ENCODE data around the gene KIF16B. TPM values are rescaled to one million over a fixed set of nuclear protein-coding genes. Genes with fewer than 3 reads are reported as not detected.
"Not testable (repeated sequence)": the region's sequence is repeated elsewhere in the genome, so short reads cannot be mapped to it uniquely, and the experiment has no call there.

The KIF16B gene
- total RNA-seq, 1 donor from 2014 or later = 9.6 TPM

DNA sequence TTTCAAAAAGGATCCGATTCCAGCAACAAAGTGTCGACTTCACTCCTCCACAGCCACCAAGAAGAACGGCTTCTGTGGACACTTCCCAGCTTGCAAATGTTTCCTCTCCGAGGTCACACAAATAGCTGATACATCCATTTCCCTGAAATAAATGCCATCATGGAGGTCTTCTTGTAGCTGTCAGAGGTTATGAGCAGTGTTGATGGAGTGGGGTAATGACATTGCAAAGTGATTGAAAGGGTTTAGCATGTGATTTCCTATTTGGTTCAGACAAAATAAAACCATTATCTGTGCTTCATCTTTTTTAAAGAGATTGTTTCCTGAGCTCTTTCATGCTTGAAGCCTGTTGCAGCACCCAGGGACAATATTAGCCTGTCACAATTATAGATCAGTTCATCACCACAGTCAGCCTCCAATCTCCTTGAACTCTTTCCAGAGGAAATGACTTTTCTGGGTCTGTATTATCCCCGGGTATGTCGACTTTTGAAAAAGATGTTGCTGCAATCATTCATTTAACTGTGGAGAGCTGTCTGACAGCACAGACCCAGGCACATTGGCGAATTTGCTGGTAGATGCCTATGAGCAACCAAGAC lies 16.9 kb upstream of the KIF16B start:
- intact Hi-C loops (cut with micrococcal nuclease) = no loop called here

DNA sequence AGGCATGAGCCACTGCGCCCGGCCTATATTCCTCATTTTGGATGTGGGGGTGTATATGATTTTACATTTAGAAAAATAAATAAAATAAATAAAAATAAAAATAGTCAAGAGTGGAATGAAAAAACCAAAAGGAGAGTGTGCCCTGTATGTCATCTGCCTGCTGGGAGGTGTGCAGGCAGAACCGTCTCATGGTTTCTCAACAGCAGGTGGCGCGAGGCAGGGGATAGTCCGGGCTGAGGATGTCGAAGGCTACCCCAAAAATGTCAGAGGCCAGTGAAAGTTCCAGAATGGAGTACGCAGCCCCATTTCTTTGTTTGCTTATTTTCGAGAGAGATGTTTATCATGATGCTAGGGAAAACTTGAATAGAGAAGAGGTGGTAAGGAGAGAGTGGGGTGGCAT lies 16.4 kb upstream of the KIF16B start:
- intact Hi-C loops (cut with micrococcal nuclease) = no loop called here

DNA sequence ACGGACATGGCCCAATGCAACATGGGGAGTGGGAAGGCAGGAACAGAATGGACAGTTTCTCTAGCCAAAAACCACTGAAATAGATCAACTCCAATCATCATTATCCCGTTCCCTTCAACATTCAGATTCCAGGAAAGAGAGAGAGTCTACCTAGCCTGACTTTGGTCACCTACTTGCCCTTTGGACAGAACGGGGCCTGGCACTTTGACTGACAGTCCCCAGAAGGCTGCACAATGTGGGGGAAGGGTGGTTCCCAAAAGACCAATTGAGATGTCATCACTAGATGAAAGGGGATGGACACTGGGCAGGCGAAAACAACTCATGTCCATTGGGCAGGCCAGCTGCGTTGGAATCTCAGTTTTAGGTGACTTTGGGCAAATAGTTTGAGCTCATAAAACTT lies 15.0 kb upstream of the KIF16B start:
- intact Hi-C loops (cut with micrococcal nuclease) = no loop called here

DNA sequence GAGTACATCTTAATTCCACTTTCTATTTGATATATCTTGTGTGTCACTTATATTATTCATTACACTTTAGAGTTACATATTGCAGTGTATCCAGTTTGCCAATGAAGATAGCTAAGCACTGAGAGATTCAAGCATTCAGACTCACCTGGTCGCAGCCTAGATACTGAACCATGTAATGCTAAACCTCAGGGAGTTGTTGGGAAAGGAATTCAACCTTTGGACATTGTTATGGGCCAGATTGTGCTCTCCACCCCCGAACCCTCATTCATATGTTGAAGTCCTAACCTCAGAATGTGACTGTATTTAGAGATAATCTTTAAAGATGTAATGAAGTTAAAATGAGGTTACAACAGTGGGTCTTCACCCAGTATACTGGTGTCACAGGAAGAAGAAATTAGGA lies 13.8 kb upstream of the KIF16B start:
- intact Hi-C loops (cut with micrococcal nuclease) = no loop called here

DNA sequence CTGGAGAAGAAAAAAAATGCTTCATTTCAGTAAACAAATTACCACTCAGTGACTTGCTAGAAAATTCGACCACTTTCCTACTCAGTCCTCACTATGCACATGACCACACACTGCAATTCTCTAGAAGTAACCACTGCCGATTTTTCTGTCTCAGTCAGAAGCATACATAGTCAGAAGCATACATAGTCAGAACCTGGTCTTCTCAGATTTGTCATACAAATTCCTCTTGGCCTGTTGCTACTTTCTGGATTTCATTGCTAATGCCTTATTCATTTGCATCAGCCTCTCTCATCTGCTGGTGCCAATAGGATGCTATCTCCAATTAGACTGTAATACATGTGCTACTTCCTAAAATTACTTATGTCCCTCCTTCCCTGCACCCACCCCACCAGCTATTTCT lies 10.2 kb upstream of the KIF16B start:
- intact Hi-C loops (cut with micrococcal nuclease) = no loop called here

DNA sequence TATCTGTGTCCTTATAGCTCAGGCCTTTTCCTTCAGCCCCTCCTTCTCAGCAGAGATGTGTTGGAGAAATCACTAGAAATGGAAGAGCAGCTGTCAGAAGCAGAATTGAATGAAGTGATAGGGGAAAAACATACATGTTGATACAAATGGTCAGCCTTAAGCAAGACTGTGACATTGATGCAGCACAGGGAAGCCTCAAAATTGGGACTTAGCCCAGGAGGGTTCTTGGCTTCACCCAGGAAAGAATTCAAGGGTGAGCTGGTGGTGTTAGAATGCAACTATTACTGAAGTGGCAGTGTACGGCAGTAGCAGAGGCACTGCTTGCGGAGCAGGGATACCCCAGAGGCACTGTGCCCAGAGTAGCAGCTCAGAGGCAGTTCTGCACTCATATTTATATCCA lies 8.0 kb upstream of the KIF16B start:
- intact Hi-C loops (cut with micrococcal nuclease) = no loop called here

DNA sequence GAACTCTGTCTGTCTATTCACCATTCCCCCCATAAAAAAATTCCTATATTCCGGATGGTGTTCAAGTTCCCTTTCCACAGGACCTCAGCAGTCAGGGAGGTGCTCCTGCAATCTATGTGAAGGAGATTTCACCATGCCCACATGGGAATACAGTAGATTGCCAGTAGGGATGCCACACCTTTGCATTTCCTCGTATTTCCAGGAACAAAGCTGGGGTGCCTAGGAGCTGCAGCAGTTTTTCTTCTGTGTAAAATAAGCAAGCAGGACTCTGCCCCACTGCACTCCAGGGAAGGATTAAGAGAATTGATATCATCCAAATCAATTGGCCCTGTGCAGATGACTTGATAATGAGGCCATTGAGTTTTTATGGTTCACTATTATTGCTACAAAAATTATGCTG lies 7.4 kb upstream of the KIF16B start:
- intact Hi-C loops (cut with micrococcal nuclease) = no loop called here

DNA sequence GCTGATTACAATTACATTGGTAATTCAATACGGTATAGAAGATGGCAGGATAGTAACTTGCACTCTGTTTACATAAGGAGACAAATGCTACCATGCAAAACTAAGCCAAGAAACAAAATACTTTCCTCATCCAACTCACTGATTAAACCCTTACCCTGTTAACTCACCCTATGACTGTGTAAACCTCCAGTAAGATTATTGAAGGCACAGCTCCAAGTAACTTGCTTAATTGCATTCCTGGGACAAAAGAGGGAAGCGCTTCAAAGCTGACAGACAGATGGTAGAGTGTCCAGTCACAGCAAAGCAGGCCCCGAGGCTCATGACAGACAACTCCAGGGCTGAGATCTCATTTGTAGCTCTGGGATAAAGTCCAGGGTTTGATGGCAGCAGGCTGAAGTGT lies 6.9 kb upstream of the KIF16B start:
- intact Hi-C loops (cut with micrococcal nuclease) = no loop called here

DNA sequence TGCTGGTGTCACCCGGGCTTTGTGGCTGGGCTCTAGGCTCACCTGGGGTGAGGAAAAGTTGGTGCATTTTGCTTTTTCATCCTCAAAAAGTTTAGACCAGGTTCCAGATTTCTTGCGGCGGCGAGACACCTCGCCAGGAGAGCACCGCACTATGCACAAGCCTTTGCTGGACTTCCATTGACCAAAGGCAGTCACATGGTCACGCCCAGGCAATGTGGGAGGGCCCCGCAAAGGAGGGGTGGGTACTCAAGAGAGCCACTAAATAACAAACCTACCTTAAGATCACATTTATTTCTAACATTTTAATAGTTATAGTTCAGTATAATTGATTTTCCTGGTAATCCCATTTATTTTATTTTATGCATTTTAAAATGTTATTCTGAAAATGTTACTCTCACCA lies 3.0 kb upstream of the KIF16B start:
- intact Hi-C loops (cut with micrococcal nuclease) = loop anchor here (5.0 to 10.0 kb wide), 2 partner anchors 1561 to 1889 kb away; partner anchors contain the start of genes DZANK1, KAT14, PET117 and POLR3F

DNA sequence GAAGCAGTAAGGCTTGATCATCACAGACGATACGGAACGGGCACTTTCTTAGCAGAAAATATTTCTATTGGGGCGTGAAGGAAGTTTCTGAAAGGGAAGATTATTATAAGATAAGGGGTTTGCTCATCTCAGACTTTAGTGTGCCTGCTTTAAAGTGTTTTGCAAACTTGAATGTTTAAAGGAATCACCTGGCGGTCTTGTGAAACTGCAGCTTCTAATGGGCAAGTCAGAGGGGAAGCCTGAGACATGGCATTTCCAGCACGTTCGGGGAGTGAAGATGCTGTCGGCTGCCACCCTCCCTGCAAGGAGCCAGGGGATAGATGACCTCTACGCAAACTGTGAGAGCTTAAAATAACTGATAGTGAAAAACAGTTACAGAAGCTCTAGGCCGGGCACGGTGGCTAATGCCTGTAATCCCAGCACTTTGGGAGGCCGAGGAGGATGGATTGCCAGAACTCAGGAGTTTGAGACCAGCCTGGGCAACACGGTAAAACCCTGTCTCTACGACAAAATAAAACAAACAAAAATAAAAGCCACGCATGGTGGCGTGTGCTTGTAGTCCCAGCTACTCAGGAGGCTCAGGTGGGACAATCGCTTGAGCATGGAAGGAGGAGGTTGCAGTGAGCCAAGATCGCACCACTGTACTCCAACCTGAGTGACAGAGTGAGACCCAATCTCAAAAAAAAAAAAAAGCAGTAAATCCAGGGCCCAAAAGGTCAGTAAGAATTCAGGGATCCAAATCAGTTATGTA lies 2.3 kb upstream of the KIF16B start:
- intact Hi-C loops (cut with micrococcal nuclease) = loop anchor here (1.0 to 10.0 kb wide), 4 partner anchors 134 to 1889 kb away; partner anchors contain the start of genes DZANK1, KAT14, PET117 and POLR3F

DNA sequence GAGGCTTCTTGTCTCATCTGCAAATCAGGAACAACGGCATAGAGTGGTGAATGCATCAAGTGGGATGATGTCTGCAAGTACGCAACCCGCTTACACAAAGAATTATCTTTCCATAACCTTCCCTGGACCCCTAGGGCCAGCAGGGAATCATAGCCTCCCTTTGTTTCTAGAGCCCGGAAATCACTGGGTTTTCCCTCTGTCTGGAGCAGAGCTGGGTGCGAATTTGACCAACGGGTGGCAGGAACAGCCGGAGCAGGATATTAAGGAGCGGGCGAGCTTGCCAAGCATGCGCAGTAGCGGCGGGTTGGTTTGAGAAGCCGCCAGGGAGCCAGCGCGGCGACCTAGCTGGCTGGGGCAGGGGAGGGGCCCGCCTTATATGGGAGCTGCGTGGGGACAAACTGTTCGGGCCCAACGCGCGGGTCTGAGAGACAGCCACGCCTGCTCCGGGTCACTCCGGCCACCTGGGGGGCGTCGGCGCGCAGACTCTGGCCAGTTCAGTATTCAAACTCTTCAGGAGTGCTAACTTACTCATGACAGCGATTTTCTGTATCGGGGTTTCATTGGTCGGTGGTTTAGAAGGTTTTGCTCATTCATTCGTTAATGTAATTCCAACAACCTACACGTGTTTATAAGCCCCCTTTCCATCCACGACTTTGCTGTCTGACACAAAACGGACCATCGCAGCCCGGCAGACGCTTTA lies 1.6 kb upstream of the KIF16B start:
- intact Hi-C loops (cut with micrococcal nuclease) = loop anchor here (1.0 to 10.0 kb wide), 4 partner anchors 134 to 1890 kb away; partner anchors contain the start of genes DZANK1, KAT14, PET117 and POLR3F

DNA sequence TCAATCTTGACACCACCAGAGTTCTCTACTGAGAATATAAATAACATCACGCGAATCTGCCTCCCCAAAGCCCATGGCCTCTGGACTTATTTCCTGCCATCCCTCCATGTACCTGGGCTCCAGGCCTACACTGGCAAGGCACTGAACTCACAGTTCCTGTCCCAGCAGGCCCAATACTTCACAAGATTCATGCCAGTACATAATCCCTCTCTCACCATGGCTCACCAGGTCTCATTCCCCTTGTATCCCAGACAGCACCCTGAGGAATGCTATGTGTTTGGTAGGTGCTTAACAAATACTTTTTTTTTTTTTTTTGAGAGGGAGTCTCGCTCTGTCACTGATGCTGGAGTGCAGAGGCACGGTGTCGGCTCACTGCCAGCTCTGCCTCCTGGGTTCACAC lies 1.9 kb downstream of the KIF16B start:
- intact Hi-C loops (cut with micrococcal nuclease) = loop anchor here (10.0 kb wide), 1 partner anchor 1893 kb away; the partner anchor contains the start of genes DZANK1 and POLR3F

DNA sequence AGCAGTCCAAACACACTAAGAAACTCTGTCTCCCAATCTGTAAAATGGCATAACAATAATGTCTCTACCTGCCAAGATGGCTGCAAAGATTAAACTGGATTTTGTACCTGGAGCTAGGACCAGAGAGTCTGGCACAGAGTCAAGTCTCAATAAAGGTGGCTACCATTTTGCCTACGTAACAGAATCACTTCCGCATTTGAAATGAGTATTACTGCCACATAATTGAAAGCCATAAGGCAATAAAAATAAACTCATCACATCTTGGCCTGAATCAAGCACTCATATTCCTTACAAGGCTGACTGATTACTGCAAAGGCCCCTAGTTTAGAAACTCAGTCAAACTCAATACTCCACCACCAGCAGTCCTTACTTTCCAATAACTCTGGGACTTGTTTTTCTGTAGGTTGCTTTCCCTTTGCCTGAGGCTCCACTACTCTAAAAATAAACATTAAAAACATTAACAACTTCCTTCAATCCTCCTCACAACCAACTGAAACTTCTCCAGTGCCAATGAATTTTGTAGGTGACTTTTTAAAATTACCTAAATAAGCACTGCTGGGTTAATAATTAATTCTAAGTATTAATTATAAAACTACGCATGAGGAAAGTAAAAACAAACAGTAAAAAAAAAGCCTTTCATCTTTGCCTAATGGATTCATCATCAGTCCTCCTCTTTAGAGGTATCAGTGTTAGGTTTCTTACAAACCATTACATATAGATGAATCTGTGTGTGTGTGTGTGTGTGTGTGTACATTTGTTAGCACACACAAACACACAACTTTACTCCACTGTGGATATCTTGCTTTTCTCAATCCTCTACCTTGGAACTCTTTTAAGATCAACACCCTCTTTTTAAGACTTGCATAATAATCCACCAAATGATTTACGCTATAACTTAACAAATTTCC lies 3.7 kb downstream of the KIF16B start:
- intact Hi-C loops (cut with micrococcal nuclease) = loop anchor here (10.0 kb wide), 1 partner anchor 1895 kb away; the partner anchor contains the start of genes DZANK1 and POLR3F

DNA sequence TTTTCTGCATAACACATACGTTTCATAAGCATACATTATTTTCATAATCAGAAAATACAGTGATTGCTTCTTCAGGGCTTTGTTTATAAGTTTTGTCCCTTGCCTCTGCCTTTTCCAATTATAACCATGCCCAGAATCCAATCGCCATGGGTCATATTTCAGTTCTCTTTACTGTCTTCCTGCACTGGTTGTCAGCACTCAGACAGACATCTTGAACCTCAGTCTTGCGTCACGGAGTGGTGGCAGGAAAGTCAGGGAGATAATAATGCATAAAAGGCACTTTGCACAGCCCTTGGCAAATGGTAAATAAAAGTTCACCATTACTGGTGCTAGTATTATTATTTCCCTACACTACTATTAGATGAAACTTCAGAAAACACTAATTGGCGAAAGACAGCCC lies 7.2 kb downstream of the KIF16B start:
- intact Hi-C loops (cut with micrococcal nuclease) = no loop called here

DNA sequence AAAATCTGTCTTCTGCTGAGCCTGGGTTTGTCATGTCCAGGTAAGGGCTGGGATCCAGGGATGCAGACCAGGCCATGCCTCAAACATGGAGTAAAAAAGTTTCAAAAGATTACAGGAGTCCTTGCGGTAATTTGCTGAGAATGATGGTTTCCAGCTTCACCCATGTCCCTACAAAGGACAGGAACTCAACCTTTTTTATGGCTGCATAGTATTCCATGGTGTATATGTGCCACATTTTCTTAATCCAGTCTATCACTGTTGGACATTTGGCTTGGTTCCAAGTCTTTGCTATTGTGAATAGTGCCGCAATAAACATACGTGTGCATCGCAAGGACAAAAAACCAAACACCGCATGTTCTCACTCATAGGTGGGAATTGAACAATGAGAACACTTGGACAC lies 9.2 kb downstream of the KIF16B start:
- intact Hi-C loops (cut with micrococcal nuclease) = not testable (repeated sequence)

DNA sequence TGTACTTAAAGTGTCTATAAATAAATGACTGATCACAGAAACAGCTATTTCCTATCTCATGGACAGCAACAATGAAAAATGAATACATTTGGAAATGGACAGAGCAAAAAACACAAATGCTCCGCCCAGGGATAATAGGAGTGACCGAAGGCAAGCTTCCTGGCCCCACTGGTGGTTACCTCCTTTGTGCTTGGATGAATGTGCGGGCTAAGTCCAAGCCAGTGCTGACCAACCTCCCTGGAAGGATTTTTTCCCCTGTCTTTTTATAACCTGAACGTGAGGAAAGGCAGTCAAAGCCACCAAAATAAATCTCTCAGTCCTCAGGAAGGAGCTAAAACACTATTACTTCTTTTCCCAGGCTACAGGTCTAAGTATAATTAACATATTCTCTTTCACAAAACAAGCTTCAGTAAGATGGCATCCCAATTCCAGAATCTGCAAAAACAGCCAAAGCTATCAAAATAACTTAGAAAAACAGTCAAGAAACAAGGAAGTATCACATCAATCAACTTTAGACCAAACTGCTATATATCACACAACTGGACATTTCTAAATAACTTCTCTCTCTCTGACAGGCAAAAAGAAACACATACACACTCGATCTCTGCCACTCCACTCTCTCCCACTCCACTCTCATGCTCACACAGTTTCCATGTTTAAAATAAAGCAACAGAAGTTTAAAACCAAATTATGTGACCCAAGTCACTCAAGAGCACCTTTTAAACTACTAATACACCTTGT lies 10.0 kb downstream of the KIF16B start:
- intact Hi-C loops (cut with micrococcal nuclease) = no loop called here

DNA sequence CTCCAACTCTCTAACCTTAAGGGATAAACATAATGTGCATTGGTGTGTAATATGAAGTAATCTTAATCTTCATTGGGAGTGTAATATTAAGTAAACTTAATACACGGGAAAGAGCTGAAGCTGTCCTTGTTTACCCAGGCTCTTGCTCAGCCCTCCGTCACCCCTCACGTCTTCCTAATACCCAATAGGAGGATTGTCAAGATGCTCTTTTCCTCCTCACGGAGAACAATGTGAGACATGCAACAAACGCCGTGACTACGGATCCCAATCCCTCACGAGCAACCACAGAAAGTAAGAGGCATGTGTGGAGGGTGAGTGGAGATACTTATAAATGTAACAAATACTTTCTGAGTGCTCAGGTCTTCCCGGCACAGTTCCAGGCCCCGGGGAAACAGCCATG lies 11.0 kb downstream of the KIF16B start:
- intact Hi-C loops (cut with micrococcal nuclease) = no loop called here

DNA sequence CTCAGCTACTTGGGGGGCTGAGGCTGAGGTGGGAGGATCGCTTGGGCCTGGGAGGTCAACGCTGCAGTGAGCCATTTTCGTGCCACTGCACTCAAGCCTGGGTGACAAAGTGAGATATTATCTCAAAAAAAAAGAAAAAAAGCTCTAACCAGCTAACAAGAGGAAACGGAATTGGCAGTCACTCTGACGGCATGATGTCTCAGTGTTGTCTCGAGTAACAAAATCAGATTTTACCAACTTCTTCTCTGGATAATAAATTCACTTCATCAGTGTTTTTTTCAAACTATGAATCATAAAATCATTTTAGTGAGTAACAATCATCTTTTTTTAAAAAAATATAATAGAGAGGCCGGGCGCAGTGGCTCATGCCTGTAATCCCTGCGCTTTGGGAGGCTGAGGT lies 12.6 kb downstream of the KIF16B start:
- intact Hi-C loops (cut with micrococcal nuclease) = no loop called here

DNA sequence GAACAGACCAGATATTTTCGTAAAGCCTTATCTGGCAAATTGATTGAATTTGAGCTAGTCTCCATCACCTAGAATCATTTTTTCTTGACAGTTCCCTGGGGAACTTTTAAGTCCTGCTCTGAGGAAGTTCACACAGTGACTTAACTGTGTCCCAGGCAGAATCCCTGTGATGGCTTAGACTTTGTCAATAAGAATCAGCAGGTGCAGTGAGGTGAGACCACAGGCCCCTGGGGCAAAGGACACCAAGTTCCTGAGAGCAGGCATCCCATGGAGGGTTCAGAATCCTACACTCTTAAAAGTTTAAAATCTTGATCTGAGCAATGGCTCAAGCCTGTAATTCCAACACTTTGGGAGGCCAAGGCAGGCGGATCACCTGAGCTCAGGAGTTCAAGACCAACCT lies 13.0 kb downstream of the KIF16B start:
- intact Hi-C loops (cut with micrococcal nuclease) = no loop called here

DNA sequence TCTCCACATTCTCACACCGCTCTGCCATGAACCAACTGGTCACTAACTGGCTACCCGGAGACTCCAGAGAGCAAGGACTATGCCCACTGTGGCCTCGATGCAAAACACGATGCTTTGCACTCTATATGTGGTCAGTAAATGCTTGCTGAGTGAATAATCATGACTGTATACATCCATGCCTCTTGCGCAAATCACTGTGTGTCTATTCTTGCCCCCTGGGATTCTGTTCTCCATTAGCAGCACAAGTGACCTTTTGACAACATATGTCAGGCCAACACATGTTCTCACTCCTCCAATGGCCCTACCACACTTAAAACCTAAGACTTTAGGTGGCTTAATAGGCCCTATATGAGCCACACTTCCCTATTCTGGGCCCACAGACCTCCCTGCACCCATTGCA lies 16.9 kb downstream of the KIF16B start:
- intact Hi-C loops (cut with micrococcal nuclease) = no loop called here

All from T-helper 1 cell treated with Interleukin-12 subunit alpha and Interleukin-12 subunit beta and Interleukin-4 antibody, amounts not matched to agents 30 ng/mL and 1 ng/mL, for 36 hours (primary cell).